Midbrain (tissue), 1 donor: ENCODE results near the gene XIRP2.
"Not testable (repeated sequence)": the region's sequence is repeated elsewhere in the genome, so short reads cannot be mapped to it uniquely, and the experiment has no call there.

Experiments
- DNase-seq: peaks from one replicate; lab custom pipeline; 2025; lab: John Stamatoyannopoulos, UW

XIRP2 gene

GRCh38 chr2:167048829-167049228, 160.5 kb downstream of the XIRP2 start:
- DNase-seq: peak; percentile 0

- no peak for DNase-seq
These were observed 161.4 kb downstream of the XIRP2 start for GRCh38 chr2:167049659-167050058.

- DNase-seq: no peak
These were observed 164.5 kb downstream of the XIRP2 start for GRCh38 chr2:167052825-167053224.

GRCh38 chr2:167054881-167055280, 166.6 kb downstream of the XIRP2 start:
- no peak for DNase-seq

- no peak for DNase-seq
These were observed 169.2 kb downstream of the XIRP2 start for GRCh38 chr2:167057446-167057845.

GRCh38 chr2:167059173-167059572, 170.9 kb downstream of the XIRP2 start:
- DNase-seq: no peak

- no peak for DNase-seq
These were observed 181.6 kb downstream of the XIRP2 start for GRCh38 chr2:167069855-167070254.

GRCh38 chr2:167075708-167076107, 187.4 kb downstream of the XIRP2 start:
- not testable (repeated sequence) for DNase-seq

- not testable (repeated sequence) for DNase-seq
These were observed 210.7 kb downstream of the XIRP2 start for GRCh38 chr2:167098931-167099330.

GRCh38 chr2:167100506-167100905, 212.2 kb downstream of the XIRP2 start:
- no peak for DNase-seq

- no peak for DNase-seq
These were observed 214.9 kb downstream of the XIRP2 start for GRCh38 chr2:167103028-167103756.

GRCh38 chr2:167103757-167104133, 215.5 kb downstream of the XIRP2 start:
- no peak for DNase-seq

- no peak for DNase-seq
These were observed 216.4 kb downstream of the XIRP2 start for GRCh38 chr2:167104691-167105090.

- not testable (repeated sequence) for DNase-seq
These were observed 221.4 kb downstream of the XIRP2 start for GRCh38 chr2:167109682-167110081.

GRCh38 chr2:167110345-167110744, 222.1 kb downstream of the XIRP2 start:
- no peak for DNase-seq

GRCh38 chr2:167114018-167114417, 225.7 kb downstream of the XIRP2 start:
- DNase-seq: no peak

GRCh38 chr2:167115541-167115940, 227.3 kb downstream of the XIRP2 start:
- DNase-seq: no peak

- no peak for DNase-seq
These were observed 234.1 kb downstream of the XIRP2 start for GRCh38 chr2:167122389-167122788.

GRCh38 chr2:167126165-167126564, 237.9 kb downstream of the XIRP2 start:
- DNase-seq: no peak

- DNase-seq: no peak
These were observed 238.9 kb downstream of the XIRP2 start for GRCh38 chr2:167127135-167127534.

GRCh38 chr2:167128130-167128529, 239.8 kb downstream of the XIRP2 start:
- DNase-seq: no peak

- no peak for DNase-seq
These were observed 243.8 kb downstream of the XIRP2 start for GRCh38 chr2:167132066-167132465.

GRCh38 chr2:167132906-167133555, 244.8 kb downstream of the XIRP2 start:
- DNase-seq: no peak

- DNase-seq: no peak
These were observed 245.3 kb downstream of the XIRP2 start for GRCh38 chr2:167133614-167134013.
